ENCODE data around the gene SPATA6L. TPM values are rescaled to one million over a fixed set of nuclear protein-coding genes. Genes with fewer than 3 reads are reported as not detected.

The SPATA6L gene
- total and polyA plus RNA-seq, 12 donors: 0.55 to 8.3 (median 2.8) TPM

- 68 to 82% (median 78%) methylated on average over 3 of the region's 3 CpGs for WGBS, 4 donors
- no peaks in the 10 kb centered on the region for H3K27me3 ChIP-seq
- H3K4me3 ChIP-seq: no peak overlapping the region
- H3K4me1 ChIP-seq (replicated peaks in 1 of 2): peaks cover 0 to 7% of the 10 kb centered on the region in 2 donors
- no peaks in the 10 kb centered on the region for H3K36me3 ChIP-seq (replicated peaks in 1 of 2)
- TF ChIP-seq CTCF (IDR thresholded peaks at IDR 0.05) (no peak), POLR2A (IDR thresholded peaks at IDR 0.05) (no peak)
- DNase-seq: no peak
- H3K9me3 ChIP-seq (replicated peaks in 1 of 3): no peaks in the 10 kb centered on the region
- intact Hi-C loops (cut with DNase I): loop anchor here in 1 of 2 donors (5.0 kb wide), 1 partner anchor 250 kb away; no protein-coding TSS in a partner anchor
- H3K27ac ChIP-seq: no peak overlapping the region
These were observed 74.0 kb downstream of the SPATA6L start for GRCh38 chr9:4592295-4592694.

DNA sequence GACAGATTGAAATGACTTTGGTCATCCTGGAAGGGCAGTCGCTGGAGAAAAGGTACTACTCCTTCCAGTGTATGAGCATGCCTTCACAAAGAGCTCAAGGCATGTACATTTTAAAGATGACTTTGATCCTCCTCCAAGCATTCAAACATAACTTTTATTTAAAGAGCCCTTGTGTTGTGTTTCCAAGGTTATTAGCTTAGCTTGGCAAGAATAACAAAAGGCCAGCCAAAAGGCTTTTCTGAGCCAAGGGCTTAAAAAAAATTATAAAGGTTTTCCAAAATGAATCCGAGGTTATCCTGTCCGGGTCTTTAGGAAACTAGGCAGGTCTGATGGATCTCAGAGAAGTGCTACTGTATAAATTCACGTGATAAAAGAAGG lies 75.2 kb downstream of the SPATA6L start:
- Histone ChIP-seq H3K27me3 (no peaks in the 10 kb centered on the region), H3K9me3 (replicated peaks in 1 of 3) (no peaks in the 10 kb centered on the region), H3K4me3 (no peak overlapping the region), H3K27ac (no peak overlapping the region), H3K36me3 (replicated peaks in 1 of 2) (no peaks in the 10 kb centered on the region), H3K4me1 (replicated peaks in 1 of 2) (peaks cover 0 to 2% of the 10 kb centered on the region in 2 donors)
- WGBS, 4 donors: 31 to 51% (median 38%) methylated on average over 4 of the region's 4 CpGs
- intact Hi-C loops (cut with DNase I): loop anchor here in 1 of 2 donors (5.0 kb wide), 1 partner anchor 251 kb away; no protein-coding TSS in a partner anchor
- TF ChIP-seq CTCF (IDR thresholded peaks at IDR 0.05): no peak
- TF ChIP-seq POLR2A (IDR thresholded peaks at IDR 0.05): no peak
- no peak for DNase-seq

GRCh38 chr9:4590430-4591122 lies 75.7 kb downstream of the SPATA6L start:
- intact Hi-C loops (cut with DNase I): loop anchor here in 1 of 2 donors (5.0 kb wide), 1 partner anchor 252 kb away; no protein-coding TSS in a partner anchor

DNA sequence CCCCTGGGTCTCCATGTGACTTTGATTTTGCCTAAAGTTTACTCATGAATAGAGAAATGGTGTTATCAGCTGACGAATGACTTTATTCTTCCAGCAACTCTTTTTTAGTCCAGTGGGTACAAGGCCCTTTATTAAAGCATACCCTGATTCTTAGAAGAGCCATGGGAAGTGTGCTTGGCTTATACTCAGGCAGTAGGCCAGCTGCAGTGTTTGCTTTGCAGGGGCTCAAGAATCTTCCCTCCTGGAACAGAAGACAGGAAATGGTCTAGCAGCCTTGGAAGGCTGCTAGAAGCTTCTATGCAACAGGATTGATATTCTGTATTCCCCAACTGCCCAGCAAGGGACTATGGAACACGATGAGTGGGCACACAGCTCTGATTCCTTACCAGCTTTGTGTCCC lies 77.6 kb downstream of the SPATA6L start:
- no peaks in the 10 kb centered on the region for H3K9me3 ChIP-seq (replicated peaks in 1 of 3)
- no peaks in the 10 kb centered on the region for H3K4me1 ChIP-seq (replicated peaks in 1 of 2)
- WGBS, 4 donors: 48 to 88% (median 87%) methylated on average over 2 of the region's 2 CpGs
- intact Hi-C loops (cut with DNase I): no loop called here
- no peak overlapping the region for H3K27ac ChIP-seq
- H3K36me3 ChIP-seq (replicated peaks in 1 of 2): no peaks in the 10 kb centered on the region
- H3K4me3 ChIP-seq: no peak overlapping the region
- no peaks in the 10 kb centered on the region for H3K27me3 ChIP-seq
- no peak for DNase-seq
- TF ChIP-seq CTCF (IDR thresholded peaks at IDR 0.05) (no peak), POLR2A (IDR thresholded peaks at IDR 0.05) (no peak)

More at GRCh38 chr9:4590430-4591122, 75.7 kb downstream of the SPATA6L start:
- WGBS, 4 donors: 69 to 87% (median 75%) methylated on average over 6 to 8 of the region's 8 CpGs
- Histone ChIP-seq H3K4me3 (no peak overlapping the region), H3K27me3 (no peaks in the 10 kb centered on the region), H3K36me3 (replicated peaks in 1 of 2) (no peaks in the 10 kb centered on the region), H3K4me1 (replicated peaks in 1 of 2) (no peaks in the 10 kb centered on the region), H3K9me3 (replicated peaks in 1 of 3) (no peaks in the 10 kb centered on the region), H3K27ac (no peak overlapping the region)
- TF ChIP-seq POLR2A (IDR thresholded peaks at IDR 0.05) (no peak), CTCF (IDR thresholded peaks at IDR 0.05) (no peak)
- no peak for DNase-seq
